GM12878 (cell line): ENCODE data around the gene CNTNAP2. TPM values are rescaled to one million over a fixed set of nuclear protein-coding genes. Genes with fewer than 3 reads are reported as not detected.

Source experiments
- ATAC-seq: fragments of 200-7000 bp; cut with Tn5 transposase; 3 replicates; pipeline ENCODE4 v1.9.1; 2020; ENCODE audit warnings: mild to moderate bottlenecking, moderate library complexity
- BruUV-seq: library from RNA; stranded (reverse); fragments of 400-500 nt; replicated peaks from 2 replicates; lab custom pipeline; 2021; lab: Mats Ljungman, UMichigan
- CTCF ChIA-PET: fragments of 300-600 bp; sonication (Branson Sonifier 250); formaldehyde crosslinking; extraction: SDS; loops from one replicate; lab custom pipeline; 2021; ENCODE audit warnings: inconsistent platforms; lab: Yijun Ruan, JAX
- POLR2A ChIA-PET: fragments of 350-600 bp; formaldehyde crosslinking; extraction: SDS; loops from one replicate; lab custom pipeline; 2021; ENCODE audit warnings: inconsistent platforms; lab: Charles Lee
- RAD21 ChIA-PET: fragments of 300-600 bp; sonication (Branson Sonifier 250); formaldehyde crosslinking; loops from one replicate; lab custom pipeline; 2023; ENCODE audit warnings: antibody characterized with exemption; ENCODE audit not compliant: unreplicated experiment; lab: Charles Lee
- SMC1A ChIA-PET: fragments of 300-600 bp; sonication (Branson Sonifier 250); formaldehyde crosslinking; loops from one replicate; lab custom pipeline; 2023; ENCODE audit not compliant: unreplicated experiment, uncharacterized antibody; lab: Charles Lee
- DNase-seq: peaks from one replicate; pipeline ENCODE4 v3.0.0-alpha.2; 2011; ENCODE audit warnings: low read depth, low spot score
- FAIRE-seq: peaks from 3 replicates; lab custom pipeline; 2011; peaks lifted over from hg19 to GRCh38; lab: Jason Lieb, UNC
- H2AFZ ChIP-seq: 2 replicates; pipeline ENCODE4 v1.6.0; 2011; ENCODE audit warnings: low read depth, low read length, control low read depth; ENCODE audit not compliant: control insufficient read depth
- H3K27ac ChIP-seq: 2 replicates; pipeline ENCODE4 v1.5.1; 2011; ENCODE audit warnings: control low read depth; ENCODE audit not compliant: control insufficient read depth, insufficient read depth
- H3K27me3 ChIP-seq, 2 experiments: replicated peaks in 1 of 2; 2 replicates each; pipeline versions ENCODE4 v1.6.0 to v1.6.1; 2011; ENCODE audit warnings: low read length in 1 of 2; ENCODE audit not compliant: control insufficient read depth in 2 of 2, insufficient read depth in 2 of 2
- H3K36me3 ChIP-seq, 2 experiments: 2 replicates each; pipeline ENCODE4 v1.5.1; 2011; ENCODE audit warnings: low read length in 1 of 2; ENCODE audit not compliant: control insufficient read depth in 2 of 2, insufficient read depth in 2 of 2
- H3K4me1 ChIP-seq: 2 replicates; pipeline ENCODE4 v1.6.1; 2011; ENCODE audit warnings: mild to moderate bottlenecking, low read length, moderate library complexity, mixed read lengths; ENCODE audit not compliant: control insufficient read depth, insufficient read depth
- H3K4me2 ChIP-seq: 2 replicates; pipeline ENCODE4 v1.6.0; 2011; ENCODE audit warnings: control low read depth; ENCODE audit not compliant: control insufficient read depth, insufficient read depth
- H3K4me3 ChIP-seq: fragments of 200-600 bp; sonication (generic); 2 replicates; pipeline ENCODE4 v1.5.1; 2016
- H3K79me2 ChIP-seq: 2 replicates; pipeline ENCODE4 v1.6.0; 2011; ENCODE audit warnings: low read length; ENCODE audit not compliant: control insufficient read depth, insufficient read depth
- H3K9ac ChIP-seq: 2 replicates; pipeline ENCODE4 v1.8.0; 2011; ENCODE audit warnings: low read length, control low read depth, mixed read lengths; ENCODE audit not compliant: control insufficient read depth, insufficient read depth
- H3K9me3 ChIP-seq: replicated peaks from 3 replicates; pipeline ENCODE4 v1.5.1; 2011; ENCODE audit warnings: mild to moderate bottlenecking, low read length; ENCODE audit not compliant: control insufficient read depth, insufficient read depth
- H4K20me1 ChIP-seq: 2 replicates; pipeline ENCODE4 v1.6.0; 2011; ENCODE audit not compliant: control insufficient read depth, insufficient read depth
- BCLAF1 ChIP-seq: fragments of 450-650 bp; IDR thresholded peaks from 2 replicates; pipeline ENCODE4 v1.6.1; 2017; ENCODE audit warnings: antibody characterized with exemption, mild to moderate bottlenecking, moderate library complexity
- BRCA1 ChIP-seq: IDR thresholded peaks from 2 replicates; pipeline ENCODE4 v1.6.1; 2011; ENCODE audit warnings: low read depth, low read length, improper control_type of control experiment
- CHD4 ChIP-seq: fragments of 200-600 bp; sonication (generic); IDR thresholded peaks from 2 replicates; pipeline ENCODE4 v1.6.1; 2016; ENCODE audit warnings: mild to moderate bottlenecking
- DPF2 ChIP-seq: fragments of 450-650 bp; IDR thresholded peaks from 2 replicates; pipeline ENCODE4 v1.6.1; 2017; ENCODE audit warnings: mild to moderate bottlenecking
- GABPA ChIP-seq: IDR thresholded peaks from 2 replicates; pipeline ENCODE4 v1.6.1; 2014; ENCODE audit warnings: antibody characterized with exemption, low read depth, mild to moderate bottlenecking, inconsistent platforms
- IKZF1 ChIP-seq: fragments of 450-650 bp; conservative IDR thresholded peaks from 2 replicates; pipeline ENCODE4 v1.6.1; 2017; ENCODE audit warnings: antibody characterized with exemption, mild to moderate bottlenecking
- KDM1A ChIP-seq: fragments of 200-600 bp; sonication (generic); IDR thresholded peaks from 2 replicates; pipeline ENCODE4 v1.6.1; 2016; ENCODE audit warnings: borderline replicate concordance
- LARP7 ChIP-seq: fragments of 450-650 bp; IDR thresholded peaks from 2 replicates; pipeline ENCODE4 v1.6.1; 2017; ENCODE audit warnings: mild to moderate bottlenecking
- MYC ChIP-seq: IDR thresholded peaks from 2 replicates; pipeline ENCODE4 v1.6.1; 2011; ENCODE audit warnings: mild to moderate bottlenecking, low read length, moderate library complexity, inconsistent platforms; ENCODE audit not compliant: insufficient read depth, insufficient replicate concordance, insufficient read length, severe bottlenecking
- NBN ChIP-seq: fragments of 450-650 bp; IDR thresholded peaks from 2 replicates; pipeline ENCODE4 v1.6.1; 2016
- NFIC ChIP-seq: IDR thresholded peaks from 2 replicates; pipeline ENCODE4 v1.6.1; 2012; ENCODE audit warnings: low read depth, mild to moderate bottlenecking, inconsistent platforms, low read length, moderate library complexity
- NKRF ChIP-seq: fragments of 450-650 bp; conservative IDR thresholded peaks from 2 replicates; pipeline ENCODE4 v1.6.1; 2017; ENCODE audit warnings: mild to moderate bottlenecking, moderate library complexity
- POU2F2 ChIP-seq: IDR thresholded peaks from 3 replicates; pipeline ENCODE4 v1.6.1; 2011; ENCODE audit warnings: low read depth, mild to moderate bottlenecking, low read length, borderline replicate concordance
- RELB ChIP-seq: fragments of 450-650 bp; IDR thresholded peaks from 2 replicates; pipeline ENCODE4 v1.6.1; 2017; ENCODE audit warnings: low read depth, mild to moderate bottlenecking, moderate library complexity
- SIN3A ChIP-seq: IDR thresholded peaks from 2 replicates; pipeline ENCODE4 v1.6.1; 2012; ENCODE audit warnings: low read depth, low read length, improper control_type of control experiment
- SREBF1 ChIP-seq: IDR thresholded peaks from 2 replicates; pipeline ENCODE4 v1.6.1; 2012; ENCODE audit warnings: mild to moderate bottlenecking, low read length
- WGBS: methylation state at CpG from one replicate; pipeline ENCODE4 v1.1.6; 2016; ENCODE audit warnings: low lambda C conversion rate; ENCODE audit not compliant: insufficient replicate concordance, insufficient coverage; ENCODE audit errors: missing lambda C conversion rate; 5-methylcytosine and 5-hydroxymethylcytosine counted together
- in situ Hi-C: fragments of 300-500 bp; cut with MboI; formaldehyde crosslinking; loops from 9 replicates; pipeline ENCODE4 v1.14.3; 2018; ENCODE audit warnings: mixed read lengths
- intact Hi-C: fragments of 100-400 bp; cut with micrococcal nuclease; formaldehyde crosslinking; loops from one replicate; pipeline ENCODE4 v1.14.2; 2022; ENCODE audit not compliant: unreplicated experiment
- polyA plus RNA-seq, 11 experiments: library from polyadenylated mRNA; depleted of rRNA in 4 of 11; unstranded in 6 of 11; stranded (reverse) in 5 of 11; fragments of >200 nt; fragmentation: Nextera tagmentation in 4 of 11; fragmentation: Illumina TruSeq in 1 of 11; extraction: Ambion mirVana in 4 of 11; extraction: Trizol in 1 of 11; gene quantifications; 1 replicate in 1 of 11; 2 replicates in 10 of 11; pipeline versions ENCODE4 v1.2.1 to v1.2.3, GENCODE V29; 2011 to 2016; ENCODE audit warnings: inconsistent platforms in 2 of 11, missing spikeins in 2 of 11, low read depth in 1 of 11
- total RNA-seq, 4 experiments: library from RNA; depleted of rRNA in 3 of 4; stranded (reverse); fragments of >200 nt in 3 of 4; fragmentation: Illumina TruSeq in 1 of 4; extraction: Trizol in 1 of 4; gene quantifications; 2 replicates each; pipeline versions ENCODE4 v1.2.1 to v1.2.3, GENCODE V29; 2013 to 2021

Gene CNTNAP2
- total and polyA plus RNA-seq, 10 of the 15 experiments (the other 5 are each of a cell fraction or from before 2014, with no cell fraction given), result 0.03 to 0.08 (median 0.03) TPM; not detected in 7

DNA sequence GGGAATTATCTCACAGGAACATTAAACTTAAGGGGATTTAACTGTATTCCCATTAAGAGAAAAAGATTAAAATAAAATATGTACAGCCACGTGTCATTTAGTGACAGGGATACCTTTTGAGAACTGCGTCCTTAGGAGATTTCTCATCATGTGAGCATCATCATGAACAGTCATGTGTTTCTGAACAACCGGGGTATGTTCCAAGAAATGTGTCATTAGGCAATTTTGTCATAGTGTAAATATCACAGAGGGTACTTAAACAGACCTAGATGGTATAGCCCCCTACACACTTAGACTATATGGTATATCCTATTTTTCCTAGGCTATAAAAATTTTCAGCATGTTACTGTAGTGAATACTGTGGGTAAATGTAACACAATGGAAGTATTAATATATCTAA is 840.3 kb downstream of the CNTNAP2 start:
- FAIRE-seq (no peak), ATAC-seq (no peak), DNase-seq (no peak)
- CTCF ChIA-PET, result no interaction called here
- intact Hi-C loops, result no loop called here
- Histone ChIP-seq H3K27ac (no peak overlapping the region), H3K4me3 (no peak overlapping the region), H4K20me1 (no peaks in the 10 kb centered on the region), H3K9me3 (no peaks in the 10 kb centered on the region), H3K27me3 (no peaks in the 10 kb centered on the region), H2AFZ (no peak overlapping the region), H3K36me3 (no peaks in the 10 kb centered on the region), H3K79me2 (no peaks in the 10 kb centered on the region), H3K4me2 (no peak overlapping the region), H3K9ac (no peak overlapping the region), H3K4me1 (no peaks in the 10 kb centered on the region)
- WGBS, result 8% methylated on average over 3 of the region's 3 CpGs
- in situ Hi-C loops, result no loop called here
- BruUV-seq, result no TSS peak
- POLR2A ChIA-PET, result no interaction called here
- RAD21 ChIA-PET, result no interaction called here
- SMC1A ChIA-PET, result no interaction called here
- no peak for TF ChIP-seq NFIC
- no peak for TF ChIP-seq SREBF1
- TF ChIP-seq BRCA1, result no peak
- TF ChIP-seq MYC, result no peak
- TF ChIP-seq GABPA, result no peak
- no peak for TF ChIP-seq NKRF
- TF ChIP-seq DPF2, result no peak
- TF ChIP-seq RELB, result no peak
- TF ChIP-seq CHD4, result no peak
- no peak for TF ChIP-seq LARP7
- TF ChIP-seq IKZF1, result no peak
- no peak for TF ChIP-seq SIN3A
- TF ChIP-seq BCLAF1, result no peak
- TF ChIP-seq KDM1A, result no peak
- no peak for TF ChIP-seq POU2F2
- no peak for TF ChIP-seq NBN
